ENCODE results near the gene TTLL3.

- TF ChIP-seq CTCF (IDR thresholded peaks at IDR 0.05) (no peak), POLR2A (IDR thresholded peaks at IDR 0.05) (no peak)
Observed at GRCh38 chr3:9791127-9791526, 18.9 kb upstream of the TTLL3 start.

All from body of pancreas (tissue), 4 donors.